AG09319 (cell line): ENCODE data around the gene C8B.

ENCODE experiments used
- DNase-seq: peaks from one replicate; pipeline ENCODE4 v3.0.0-alpha.2; 2010; ENCODE audit warnings: low read depth; ENCODE audit errors: extremely low read depth
- CTCF ChIP-seq: IDR thresholded peaks from 2 replicates; pipeline ENCODE4 v1.5.1; 2011; ENCODE audit warnings: low read depth, mild to moderate bottlenecking, inconsistent platforms, low read length, moderate library complexity

C8B gene

GRCh38 chr1:56912325-56912724 lies 53.5 kb downstream of the C8B start:
- DNase-seq: no peak
- TF ChIP-seq CTCF: no peak

DNA sequence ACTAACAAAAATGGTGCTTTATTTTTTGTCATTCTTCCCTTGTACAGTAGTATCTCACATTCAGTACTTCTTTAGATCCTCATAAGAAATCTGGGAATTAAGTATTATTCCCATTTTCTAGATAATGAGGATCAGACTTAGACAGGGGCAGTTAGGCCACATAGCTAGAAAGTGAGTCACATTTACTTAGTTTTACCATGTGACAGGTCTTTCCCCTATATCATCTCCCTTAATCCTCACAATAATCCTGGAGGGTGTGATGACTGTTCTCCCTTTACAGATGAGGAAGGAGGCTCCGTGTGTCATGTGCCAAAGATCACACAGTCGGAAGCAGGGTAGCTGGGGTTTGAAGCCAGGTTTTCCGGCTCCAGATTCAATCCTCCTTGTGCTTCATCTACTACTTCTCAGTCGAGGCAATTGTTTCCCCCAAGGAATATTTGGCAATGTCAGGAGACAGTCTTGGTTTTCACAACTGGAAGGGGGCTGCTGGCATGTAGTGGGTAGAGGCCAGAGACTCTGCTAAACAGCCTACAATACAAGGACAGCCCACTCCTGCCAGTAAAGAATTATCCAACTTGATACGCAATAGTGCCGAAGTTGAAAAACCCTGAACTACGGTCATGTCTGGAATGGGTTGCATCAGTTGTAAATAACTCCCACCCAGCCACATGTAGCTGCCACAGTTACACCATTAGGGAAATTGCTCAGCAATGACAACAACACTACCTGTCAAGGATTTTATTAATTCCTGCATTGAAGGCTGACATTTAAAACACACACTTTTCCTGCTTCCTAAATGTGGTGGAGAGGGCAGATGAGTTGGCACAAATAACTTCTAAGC lies 54.5 kb downstream of the C8B start:
- no peak for DNase-seq
- no peak for TF ChIP-seq CTCF

DNA sequence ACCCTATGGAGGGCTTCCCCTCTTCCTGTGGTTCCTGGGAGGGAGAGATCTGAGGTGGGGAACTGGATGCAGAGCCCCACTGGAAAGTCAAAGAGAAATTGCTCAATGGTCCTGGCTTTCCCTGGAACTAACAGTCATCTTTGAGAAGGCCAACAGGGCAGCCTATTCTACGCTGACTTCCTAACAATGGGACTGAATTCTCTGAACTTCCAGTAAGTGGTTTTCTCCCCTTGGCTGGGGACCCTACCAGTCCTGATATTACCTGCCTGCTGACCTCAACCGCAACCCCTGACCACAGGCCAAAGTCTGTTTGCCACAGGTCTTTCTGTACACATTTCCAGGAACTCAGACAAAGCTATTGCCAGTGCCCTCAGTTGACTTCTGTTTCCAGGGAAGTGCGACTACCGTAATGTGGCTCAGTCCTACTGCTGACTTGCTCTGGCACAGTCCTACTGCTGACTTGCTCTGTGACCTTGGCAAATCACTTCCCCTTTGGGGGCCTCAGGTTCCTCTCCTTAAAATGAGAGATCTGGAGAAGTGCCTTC lies 55.3 kb downstream of the C8B start:
- no peak for TF ChIP-seq CTCF
- DNase-seq: no peak

GRCh38 chr1:56908619-56909221 lies 57.1 kb downstream of the C8B start:
- DNase-seq: no peak
- no peak for TF ChIP-seq CTCF

DNA sequence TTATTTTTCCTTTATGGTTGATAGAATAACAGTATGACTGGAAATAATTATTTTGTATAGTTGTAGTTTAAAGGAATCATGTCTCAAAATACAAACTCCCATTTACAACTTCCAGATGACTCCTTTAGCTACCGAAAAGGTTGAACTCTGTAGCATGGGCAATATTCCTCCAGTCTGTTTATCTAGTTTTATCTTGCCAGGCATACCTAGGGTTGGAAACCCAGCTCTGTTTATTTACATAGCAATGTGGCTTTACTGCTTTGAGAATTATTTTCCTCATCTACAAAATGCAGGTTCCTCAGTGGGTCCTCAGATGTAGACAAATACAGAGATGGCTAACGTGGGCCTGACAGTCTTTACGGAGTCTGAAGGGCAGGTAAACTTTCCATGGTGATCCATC lies 60.1 kb downstream of the C8B start:
- TF ChIP-seq CTCF: no peak
- DNase-seq: no peak

DNA sequence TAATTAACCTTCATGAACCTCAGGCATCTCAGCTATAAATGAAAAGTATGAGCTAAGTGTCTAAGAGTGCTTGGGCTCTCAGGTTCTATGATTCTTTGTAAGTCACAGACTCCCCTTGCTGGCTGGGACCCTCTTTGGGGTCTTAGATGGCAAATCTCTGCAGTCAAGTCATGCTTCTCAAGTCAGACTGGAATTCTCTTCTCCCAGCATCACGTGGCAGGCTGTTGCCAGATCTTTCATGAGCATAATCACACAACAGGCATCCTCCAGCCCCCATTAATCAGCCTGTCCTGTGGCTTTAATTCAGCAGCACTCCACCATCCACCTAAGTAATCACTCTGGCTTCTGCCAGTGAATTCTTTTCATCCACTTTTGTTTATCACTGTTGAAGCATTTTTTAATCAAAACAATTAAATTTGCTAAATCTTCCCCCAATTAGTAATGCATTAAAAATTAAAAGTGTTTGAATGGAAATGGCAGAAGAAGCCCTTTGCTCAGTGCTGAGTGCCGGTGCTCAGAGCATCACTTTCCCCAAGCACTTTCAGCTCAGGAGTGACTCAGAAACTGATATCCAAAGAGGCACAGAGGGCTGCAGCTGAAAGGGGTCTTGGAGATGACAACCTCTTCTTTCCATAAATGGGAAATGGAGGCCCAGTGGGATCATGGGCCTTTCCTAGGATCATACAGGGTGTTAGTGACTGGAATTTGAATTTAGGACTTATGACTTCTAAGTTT lies 61.0 kb downstream of the C8B start:
- TF ChIP-seq CTCF: no peak
- DNase-seq: no peak
